ENCODE results near the gene RASSF5. TPM values are rescaled to one million over a fixed set of nuclear protein-coding genes. Genes with fewer than 3 reads are reported as not detected.

The RASSF5 gene
- polyA plus RNA-seq, 1 donor from 2014 or later, result 4.0 TPM

- Histone ChIP-seq H3K9me2 (ENCODE audit: insufficient read depth, low read length) (no peaks in the 10 kb centered on the region), H3F3A (ENCODE audit: insufficient read depth, low read length, poor library complexity, severe bottlenecking) (no peaks in the 10 kb centered on the region), H2AFZ (ENCODE audit: low read depth, low read length) (no peak overlapping the region), H3K4me3 (ENCODE audit: low read length) (no peak overlapping the region), H4K20me1 (ENCODE audit: insufficient read depth) (no peaks in the 10 kb centered on the region), H3K4me2 (ENCODE audit: low read length) (no peak overlapping the region), H3K27ac (ENCODE audit: low read length) (no peak overlapping the region), H3K79me2 (replicated peaks; ENCODE audit: insufficient read depth, low read length) (no peaks in the 10 kb centered on the region), H3K36me3 (ENCODE audit: insufficient read depth, low read length) (no peaks in the 10 kb centered on the region), H3K9ac (ENCODE audit: low read length) (no peak overlapping the region), H3K9me3 (ENCODE audit: low read length) (no peaks in the 10 kb centered on the region), H3K27me3 (ENCODE audit: insufficient read depth, low read depth, low read length) (no peaks in the 10 kb centered on the region)
- TF ChIP-seq CTCF (IDR thresholded peaks at IDR 0.05; ENCODE audit: poor library complexity, severe bottlenecking) (no peak), EZH2 (IDR thresholded peaks at IDR 0.05; ENCODE audit: borderline replicate concordance, insufficient read depth, low read length, poor library complexity, severe bottlenecking) (no peak), SMC3 (conservative IDR thresholded peaks at IDR 0.05; ENCODE audit: poor library complexity) (no peak), POLR2AphosphoS5 (IDR thresholded peaks at IDR 0.05) (no peak), MXI1 (conservative IDR thresholded peaks at IDR 0.05; ENCODE audit: poor library complexity, severe bottlenecking) (no peak), EP300 (conservative IDR thresholded peaks at IDR 0.05; ENCODE audit: poor library complexity, severe bottlenecking) (no peak), RAD21 (conservative IDR thresholded peaks at IDR 0.05) (no peak), REST (IDR thresholded peaks at IDR 0.05; ENCODE audit: borderline replicate concordance) (no peak), TAF1 (IDR thresholded peaks at IDR 0.05; ENCODE audit: low read depth) (no peak)
Measured at GRCh38 chr1:206538086-206538770, 30.9 kb downstream of the RASSF5 start.

- Histone ChIP-seq H3K9me2 (ENCODE audit: insufficient read depth, low read length) (no peaks in the 10 kb centered on the region), H3K27ac (ENCODE audit: low read length) (no peak overlapping the region), H3K4me3 (ENCODE audit: low read length) (no peak overlapping the region), H3F3A (ENCODE audit: insufficient read depth, low read length, poor library complexity, severe bottlenecking) (no peaks in the 10 kb centered on the region), H3K9ac (ENCODE audit: low read length) (no peak overlapping the region), H3K4me2 (ENCODE audit: low read length) (no peak overlapping the region), H3K27me3 (ENCODE audit: insufficient read depth, low read depth, low read length) (no peaks in the 10 kb centered on the region), H3K36me3 (ENCODE audit: insufficient read depth, low read length) (no peaks in the 10 kb centered on the region), H2AFZ (ENCODE audit: low read depth, low read length) (no peak overlapping the region), H3K9me3 (ENCODE audit: low read length) (no peaks in the 10 kb centered on the region), H4K20me1 (ENCODE audit: insufficient read depth) (no peaks in the 10 kb centered on the region), H3K79me2 (replicated peaks; ENCODE audit: insufficient read depth, low read length) (no peaks in the 10 kb centered on the region)
- no peak for TF ChIP-seq EZH2 (IDR thresholded peaks at IDR 0.05; ENCODE audit: borderline replicate concordance, insufficient read depth, low read length, poor library complexity, severe bottlenecking)
- TF ChIP-seq RAD21 (conservative IDR thresholded peaks at IDR 0.05), result no peak
- TF ChIP-seq REST (IDR thresholded peaks at IDR 0.05; ENCODE audit: borderline replicate concordance), result no peak
- TF ChIP-seq POLR2AphosphoS5 (IDR thresholded peaks at IDR 0.05), result no peak
- TF ChIP-seq TAF1 (IDR thresholded peaks at IDR 0.05; ENCODE audit: low read depth), result no peak
- no peak for TF ChIP-seq EP300 (conservative IDR thresholded peaks at IDR 0.05; ENCODE audit: poor library complexity, severe bottlenecking)
- no peak for TF ChIP-seq SMC3 (conservative IDR thresholded peaks at IDR 0.05; ENCODE audit: poor library complexity)
- TF ChIP-seq MXI1 (conservative IDR thresholded peaks at IDR 0.05; ENCODE audit: poor library complexity, severe bottlenecking), result no peak
- no peak for TF ChIP-seq CTCF (IDR thresholded peaks at IDR 0.05; ENCODE audit: poor library complexity, severe bottlenecking)
Measured at GRCh38 chr1:206538901-206539640, 31.7 kb downstream of the RASSF5 start.

Data from neural cell (in vitro differentiated cells).